KMS-11 (cell line): Measurements from ENCODE around the gene FAM229A.

Source experiments
- H2AFZ ChIP-seq: fragments of 200-600 bp; sonication (generic); 2 replicates; pipeline ENCODE4 v1.6.1; 2016; ENCODE audit warnings: antibody characterized with exemption, mixed run types, low read depth
- H3K27ac ChIP-seq: fragments of 200-600 bp; sonication (generic); 2 replicates; pipeline ENCODE4 v1.6.1; 2016; ENCODE audit warnings: mild to moderate bottlenecking, mixed run types
- H3K27me3 ChIP-seq: fragments of 200-600 bp; sonication (generic); 2 replicates; pipeline ENCODE4 v1.6.1; 2017; ENCODE audit warnings: mild to moderate bottlenecking, low read depth, mixed run types, moderate library complexity; ENCODE audit not compliant: insufficient read depth
- H3K36me3 ChIP-seq: fragments of 200-600 bp; sonication (generic); 2 replicates; pipeline ENCODE4 v1.6.1; 2017; ENCODE audit warnings: mild to moderate bottlenecking, mixed run types; ENCODE audit not compliant: insufficient read depth
- H3K4me1 ChIP-seq: fragments of 200-600 bp; sonication (generic); 2 replicates; pipeline ENCODE4 v1.6.1; 2016; ENCODE audit warnings: mild to moderate bottlenecking, low read depth, mixed run types; ENCODE audit not compliant: poor library complexity, severe bottlenecking
- H3K4me2 ChIP-seq: fragments of 200-600 bp; sonication (generic); 2 replicates; pipeline ENCODE4 v1.7.0; 2016; ENCODE audit warnings: mild to moderate bottlenecking, mixed run types
- H3K4me3 ChIP-seq: fragments of 200-600 bp; sonication (generic); IDR thresholded peaks from 2 replicates; pipeline ENCODE4 v1.6.1; 2017; ENCODE audit warnings: low read depth, low read length, mixed read lengths; ENCODE audit not compliant: insufficient read depth
- H3K79me2 ChIP-seq: fragments of 200-600 bp; sonication (generic); 2 replicates; pipeline ENCODE4 v1.6.1; 2016; ENCODE audit warnings: low read depth, mixed run types; ENCODE audit not compliant: insufficient read depth
- H3K9ac ChIP-seq: fragments of 200-600 bp; sonication (generic); 2 replicates; pipeline ENCODE4 v1.6.1; 2016; ENCODE audit warnings: mild to moderate bottlenecking, mixed run types
- H4K20me1 ChIP-seq: fragments of 200-600 bp; sonication (generic); 2 replicates; pipeline ENCODE4 v1.6.1; 2016; ENCODE audit warnings: mild to moderate bottlenecking, mixed run types; ENCODE audit not compliant: insufficient read depth
- TF ChIP-seq, protein P1 (sequence below): fragments of 200-600 bp; sonication (generic); conservative IDR thresholded peaks from 2 replicates; pipeline ENCODE4 v1.6.1; 2017; ENCODE audit warnings: low read depth, mild to moderate bottlenecking, antibody characterized with exemption, low read length, moderate library complexity, mixed read lengths

FAM229A gene

GRCh38 chr1:32380057-32380456, 17.8 kb upstream of the FAM229A start:
- H3K79me2 ChIP-seq = no peaks in the 10 kb centered on the region
- TF ChIP-seq, protein P1, sequence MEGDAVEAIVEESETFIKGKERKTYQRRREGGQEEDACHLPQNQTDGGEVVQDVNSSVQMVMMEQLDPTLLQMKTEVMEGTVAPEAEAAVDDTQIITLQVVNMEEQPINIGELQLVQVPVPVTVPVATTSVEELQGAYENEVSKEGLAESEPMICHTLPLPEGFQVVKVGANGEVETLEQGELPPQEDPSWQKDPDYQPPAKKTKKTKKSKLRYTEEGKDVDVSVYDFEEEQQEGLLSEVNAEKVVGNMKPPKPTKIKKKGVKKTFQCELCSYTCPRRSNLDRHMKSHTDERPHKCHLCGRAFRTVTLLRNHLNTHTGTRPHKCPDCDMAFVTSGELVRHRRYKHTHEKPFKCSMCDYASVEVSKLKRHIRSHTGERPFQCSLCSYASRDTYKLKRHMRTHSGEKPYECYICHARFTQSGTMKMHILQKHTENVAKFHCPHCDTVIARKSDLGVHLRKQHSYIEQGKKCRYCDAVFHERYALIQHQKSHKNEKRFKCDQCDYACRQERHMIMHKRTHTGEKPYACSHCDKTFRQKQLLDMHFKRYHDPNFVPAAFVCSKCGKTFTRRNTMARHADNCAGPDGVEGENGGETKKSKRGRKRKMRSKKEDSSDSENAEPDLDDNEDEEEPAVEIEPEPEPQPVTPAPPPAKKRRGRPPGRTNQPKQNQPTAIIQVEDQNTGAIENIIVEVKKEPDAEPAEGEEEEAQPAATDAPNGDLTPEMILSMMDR = no peak

DNA sequence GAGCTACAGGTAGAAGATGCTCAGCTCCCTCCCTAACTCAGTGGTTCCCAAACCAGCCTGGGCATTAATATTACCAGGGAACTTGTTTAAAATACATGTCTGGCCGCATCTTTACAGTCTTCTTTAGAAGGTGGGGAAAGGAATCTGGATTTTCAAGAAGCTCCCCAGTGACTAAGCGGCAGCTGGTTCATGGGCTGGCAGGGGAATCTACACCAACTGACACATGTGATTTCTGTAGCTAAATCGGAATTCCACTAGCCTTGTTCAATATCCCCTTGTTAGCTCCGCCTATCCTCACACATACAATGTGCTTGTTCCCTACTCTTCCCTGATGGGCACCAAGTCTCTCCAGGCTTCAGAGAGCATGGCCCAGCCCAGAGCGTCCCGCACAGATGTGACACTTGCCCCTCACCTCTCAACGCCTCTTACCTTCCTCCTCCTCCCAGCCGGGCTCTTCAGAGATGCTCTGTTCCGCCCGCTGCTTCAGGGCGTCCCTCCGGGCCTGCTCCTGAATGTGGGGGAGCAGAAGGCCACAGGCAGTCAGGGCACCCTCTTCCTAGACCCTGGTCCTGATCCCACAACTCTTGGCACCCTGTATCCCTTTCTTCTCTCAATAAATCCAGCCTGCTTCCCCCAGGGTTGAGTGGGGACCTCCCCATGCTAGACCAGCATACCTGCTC, 15.4 kb upstream of the FAM229A start:
- no peaks in the 10 kb centered on the region for H3K79me2 ChIP-seq
- no peak overlapping the region for H3K4me2 ChIP-seq
- H3K4me1 ChIP-seq = no peaks in the 10 kb centered on the region
- no peaks in the 10 kb centered on the region; the same call in 1 of the 2 replicates for H3K36me3 ChIP-seq
- no peak overlapping the region for H3K27ac ChIP-seq
- H2AFZ ChIP-seq = no peak overlapping the region
- no peak overlapping the region for H3K4me3 ChIP-seq
- H4K20me1 ChIP-seq = no peaks in the 10 kb centered on the region
- TF ChIP-seq, protein P1 = no peak
- H3K9ac ChIP-seq = no peak overlapping the region
- no peaks in the 10 kb centered on the region for H3K27me3 ChIP-seq

More at GRCh38 chr1:32380057-32380456, 17.8 kb upstream of the FAM229A start:
- H3K9ac ChIP-seq = no peak overlapping the region
- H2AFZ ChIP-seq = no peak overlapping the region
- no peaks in the 10 kb centered on the region for H3K4me1 ChIP-seq
- no peak overlapping the region for H3K4me2 ChIP-seq
- no peak overlapping the region for H3K4me3 ChIP-seq
- no peak overlapping the region for H3K27ac ChIP-seq
- H4K20me1 ChIP-seq = no peaks in the 10 kb centered on the region
- no peaks in the 10 kb centered on the region for H3K27me3 ChIP-seq
- no peaks in the 10 kb centered on the region; the same call in 1 of the 2 replicates for H3K36me3 ChIP-seq

DNA sequence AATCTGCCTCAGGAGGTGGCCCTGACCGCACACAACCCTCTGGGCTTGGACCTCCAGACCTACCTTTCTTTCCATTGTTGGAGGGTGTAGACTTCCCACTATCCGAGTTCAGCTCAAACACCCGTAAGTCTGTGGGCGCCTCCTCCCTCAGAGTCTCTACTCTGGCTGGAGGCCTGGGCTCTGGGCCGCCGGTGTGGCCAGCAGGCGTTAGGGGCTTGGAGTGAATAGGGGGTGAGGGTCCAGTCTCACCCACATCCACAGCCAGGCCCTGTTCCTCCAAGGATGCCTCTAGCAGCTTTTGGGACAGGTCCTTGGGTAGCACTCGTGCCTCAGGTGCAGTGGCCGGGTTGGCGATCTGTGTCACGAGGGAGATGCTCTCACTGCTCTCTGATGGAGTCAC, 13.9 kb upstream of the FAM229A start:
- Histone ChIP-seq H3K4me1 (no peaks in the 10 kb centered on the region), H3K79me2 (no peaks in the 10 kb centered on the region), H3K36me3 (no peaks in the 10 kb centered on the region; the same call in 1 of the 2 replicates), H3K27me3 (no peaks in the 10 kb centered on the region), H3K9ac (no peak overlapping the region), H3K4me3 (no peak overlapping the region), H3K4me2 (no peak overlapping the region), H3K27ac (no peak overlapping the region), H2AFZ (no peak overlapping the region), H4K20me1 (no peaks in the 10 kb centered on the region)
- TF ChIP-seq, protein P1 = no peak

GRCh38 chr1:32373996-32374592, 11.8 kb upstream of the FAM229A start:
- H2AFZ ChIP-seq = no peak overlapping the region
- no peaks in the 10 kb centered on the region for H4K20me1 ChIP-seq
- TF ChIP-seq, protein P1 = no peak
- H3K79me2 ChIP-seq = no peaks in the 10 kb centered on the region
- no peaks in the 10 kb centered on the region for H3K27me3 ChIP-seq
- no peak overlapping the region for H3K27ac ChIP-seq
- no peak overlapping the region for H3K9ac ChIP-seq
- H3K4me1 ChIP-seq = no peaks in the 10 kb centered on the region
- H3K4me3 ChIP-seq = no peak overlapping the region
- H3K4me2 ChIP-seq = no peak overlapping the region
- H3K36me3 ChIP-seq = no peaks in the 10 kb centered on the region; the same call in 1 of the 2 replicates
